Caco-2 (cell line): ENCODE measurements around the gene CUL1. TPM values are rescaled to one million over a fixed set of nuclear protein-coding genes. Genes with fewer than 3 reads are reported as not detected.

Experiments
- BruUV-seq: library from RNA; stranded (reverse); fragments of 400-500 nt; replicated peaks from 2 replicates; lab custom pipeline; 2021; lab: Mats Ljungman, UMichigan
- CTCF ChIA-PET: fragments of 300-600 bp; sonication (Branson Sonifier 250); formaldehyde crosslinking; loops from one replicate; lab custom pipeline; 2022; ENCODE audit warnings: antibody characterized with exemption; lab: Charles Lee
- POLR2A ChIA-PET: fragments of 300-600 bp; sonication (Branson Sonifier 250); formaldehyde crosslinking; loops from one replicate; lab custom pipeline; 2022; ENCODE audit warnings: antibody characterized with exemption; lab: Charles Lee
- DNase-seq, 2 experiments: peaks; one replicate each; pipeline versions ENCODE4 v3.0.0 to v3.0.0-alpha.2; 2020 to 2022
- H3K27me3 ChIP-seq: replicated peaks from 2 replicates; pipeline ENCODE4 v1.6.0; 2011; ENCODE audit warnings: low read length; ENCODE audit not compliant: control insufficient read depth, insufficient read depth
- H3K36me3 ChIP-seq: 2 replicates; pipeline ENCODE4 v1.5.1; 2011; ENCODE audit warnings: low read length; ENCODE audit not compliant: control insufficient read depth, insufficient read depth
- H3K4me1 ChIP-seq: fragments of 250-450 bp; sonication (Bioruptor Pico); 2 replicates; pipeline ENCODE4 v1.5.1; 2020; ENCODE audit warnings: mild to moderate bottlenecking
- H3K4me3 ChIP-seq: 2 replicates; pipeline ENCODE4 v1.5.1; 2011; ENCODE audit warnings: low read depth, mild to moderate bottlenecking, control low read depth, low read length
- H3K9me3 ChIP-seq: fragments of 250-450 bp; sonication (Bioruptor Pico); 2 replicates; pipeline ENCODE4 v1.5.1; 2020; ENCODE audit warnings: mild to moderate bottlenecking, moderate library complexity
- H3K27ac Mint-ChIP-seq: one replicate; pipeline ENCODE4 v1.8.0; 2022; ENCODE audit warnings: mixed read lengths; ENCODE audit not compliant: unreplicated experiment
- H3K27me3 Mint-ChIP-seq: one replicate; pipeline ENCODE4 v1.8.0; 2022; ENCODE audit warnings: mixed read lengths; ENCODE audit not compliant: insufficient read depth, unreplicated experiment
- H3K36me3 Mint-ChIP-seq: one replicate; pipeline ENCODE4 v1.8.0; 2022; ENCODE audit warnings: mild to moderate bottlenecking, mixed read lengths; ENCODE audit not compliant: insufficient read depth, unreplicated experiment
- H3K4me1 Mint-ChIP-seq: one replicate; pipeline ENCODE4 v1.8.0; 2022; ENCODE audit warnings: low read depth, mixed read lengths; ENCODE audit not compliant: unreplicated experiment
- H3K4me3 Mint-ChIP-seq: one replicate; pipeline ENCODE4 v1.8.0; 2022; ENCODE audit warnings: mild to moderate bottlenecking, moderate library complexity, mixed read lengths; ENCODE audit not compliant: unreplicated experiment
- H3K9me3 Mint-ChIP-seq: one replicate; pipeline ENCODE4 v1.8.0; 2022; ENCODE audit warnings: mixed read lengths; ENCODE audit not compliant: unreplicated experiment
- intact Hi-C: fragments of 100-400 bp; cut with micrococcal nuclease; formaldehyde crosslinking; loops from one replicate; pipeline ENCODE4 v1.10.0; 2022; ENCODE audit not compliant: unreplicated experiment
- total RNA-seq: library from RNA; stranded (reverse); gene quantifications from 2 replicates; pipeline ENCODE4 v1.2.3, GENCODE V29; 2022
- TF ChIP-seq, protein P1 (sequence below), 2 experiments: fragments of 200-600 bp in 1 of 2; IDR thresholded peaks; 1 replicate in 1 of 2; 2 replicates in 1 of 2; pipeline versions ENCODE4 v1.5.1 to v1.8.0; 2011 to 2022; ENCODE audit warnings: antibody characterized with exemption in 1 of 2, control low read depth in 1 of 2, inconsistent platforms in 1 of 2, low read depth in 1 of 2, low read length in 1 of 2, mild to moderate bottlenecking in 1 of 2, moderate library complexity in 1 of 2; ENCODE audit not compliant: insufficient read depth in 1 of 2, severe bottlenecking in 1 of 2, unreplicated experiment in 1 of 2

The CUL1 gene
- total RNA-seq, 1 experiment from 2014 or later: 71.9 TPM

DNA sequence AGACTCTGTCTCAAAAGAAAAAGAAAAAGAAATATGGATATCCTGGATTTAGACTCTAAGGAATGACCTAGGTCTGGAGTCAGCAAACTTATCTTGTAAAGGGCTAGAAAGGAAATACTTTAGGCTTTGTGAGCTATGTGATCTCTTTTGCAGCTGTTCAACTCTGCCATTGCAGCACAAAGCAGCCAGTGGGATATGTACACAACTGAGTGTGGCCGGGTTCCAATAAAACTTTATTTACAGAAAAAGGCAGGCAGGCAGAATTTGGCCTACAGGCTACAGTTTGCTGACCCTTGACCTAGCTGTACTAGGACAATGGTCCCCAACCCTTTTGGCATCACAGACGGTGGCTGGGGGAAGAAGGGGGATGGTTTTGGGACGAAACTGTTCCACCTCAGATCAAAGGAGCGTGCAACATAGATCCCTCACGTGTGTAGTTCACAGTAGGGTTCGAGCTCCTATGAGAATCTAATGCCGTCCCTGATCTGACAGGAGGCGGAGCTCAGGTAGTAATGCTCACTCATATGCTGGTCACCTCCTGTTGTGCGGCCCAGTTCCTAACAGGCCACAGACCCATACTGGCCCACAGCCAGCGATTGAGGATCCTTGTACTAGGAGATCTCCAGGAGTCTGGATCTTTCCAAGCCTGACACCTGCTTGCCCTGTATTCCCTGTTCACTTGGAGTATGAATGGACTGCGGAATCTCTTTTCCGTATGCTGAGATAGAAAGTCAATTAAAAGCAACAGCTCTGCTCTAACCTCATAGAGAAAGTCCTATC, 63.0 kb downstream of the CUL1 start:
- no TSS peak for BruUV-seq
- H3K4me3 ChIP-seq: no peak overlapping the region
- TF ChIP-seq, protein P1, sequence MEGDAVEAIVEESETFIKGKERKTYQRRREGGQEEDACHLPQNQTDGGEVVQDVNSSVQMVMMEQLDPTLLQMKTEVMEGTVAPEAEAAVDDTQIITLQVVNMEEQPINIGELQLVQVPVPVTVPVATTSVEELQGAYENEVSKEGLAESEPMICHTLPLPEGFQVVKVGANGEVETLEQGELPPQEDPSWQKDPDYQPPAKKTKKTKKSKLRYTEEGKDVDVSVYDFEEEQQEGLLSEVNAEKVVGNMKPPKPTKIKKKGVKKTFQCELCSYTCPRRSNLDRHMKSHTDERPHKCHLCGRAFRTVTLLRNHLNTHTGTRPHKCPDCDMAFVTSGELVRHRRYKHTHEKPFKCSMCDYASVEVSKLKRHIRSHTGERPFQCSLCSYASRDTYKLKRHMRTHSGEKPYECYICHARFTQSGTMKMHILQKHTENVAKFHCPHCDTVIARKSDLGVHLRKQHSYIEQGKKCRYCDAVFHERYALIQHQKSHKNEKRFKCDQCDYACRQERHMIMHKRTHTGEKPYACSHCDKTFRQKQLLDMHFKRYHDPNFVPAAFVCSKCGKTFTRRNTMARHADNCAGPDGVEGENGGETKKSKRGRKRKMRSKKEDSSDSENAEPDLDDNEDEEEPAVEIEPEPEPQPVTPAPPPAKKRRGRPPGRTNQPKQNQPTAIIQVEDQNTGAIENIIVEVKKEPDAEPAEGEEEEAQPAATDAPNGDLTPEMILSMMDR (IDR thresholded peaks at IDR 0.05; ENCODE audit: insufficient read depth in 1 of 2, low read depth in 1 of 2, low read length in 1 of 2, severe bottlenecking in 1 of 2, unreplicated experiment in 1 of 2): no peak
- DNase-seq: no peak
- POLR2A ChIA-PET: no interaction called here
- no peaks in the 10 kb centered on the region for H3K27me3 Mint-ChIP-seq
- no peak overlapping the region for H3K27ac Mint-ChIP-seq
- H3K27me3 ChIP-seq: no peaks in the 10 kb centered on the region
- no peaks in the 10 kb centered on the region for H3K4me1 Mint-ChIP-seq
- CTCF ChIA-PET: no interaction called here
- no peaks in the 10 kb centered on the region for H3K9me3 Mint-ChIP-seq
- no peaks in the 10 kb centered on the region for H3K9me3 ChIP-seq
- intact Hi-C loops: no loop called here
- peaks cover 2% of the 10 kb centered on the region; the same call in 1 of the 2 replicates for H3K36me3 ChIP-seq
- peaks cover 40% of the 10 kb centered on the region for H3K36me3 Mint-ChIP-seq
- H3K4me1 ChIP-seq: no peaks in the 10 kb centered on the region
- H3K4me3 Mint-ChIP-seq: no peak overlapping the region

DNA sequence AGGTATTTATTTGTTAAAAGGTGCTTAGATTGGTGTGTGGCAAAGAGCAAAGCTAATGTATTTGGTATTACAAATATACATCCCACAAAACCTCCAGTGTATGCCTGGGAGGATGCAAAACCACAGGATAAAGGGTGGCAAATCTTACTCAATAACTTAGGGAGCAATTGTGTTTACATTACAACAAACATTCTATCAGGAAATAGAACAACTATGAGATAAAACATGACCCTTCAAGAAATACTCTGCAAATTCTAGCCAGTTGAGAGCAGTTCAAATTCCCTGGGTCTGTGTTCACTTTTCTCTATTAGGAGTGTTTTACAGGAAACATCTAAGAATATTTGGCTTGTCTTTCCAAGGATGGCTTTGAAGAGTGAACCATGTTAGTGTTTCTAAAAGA, 64.9 kb downstream of the CUL1 start:
- Histone ChIP-seq H3K9me3 (no peaks in the 10 kb centered on the region), H3K4me3 (no peak overlapping the region), H3K27me3 (no peaks in the 10 kb centered on the region), H3K36me3 (no peaks in the 10 kb centered on the region), H3K4me1 (no peaks in the 10 kb centered on the region)
- no TSS peak for BruUV-seq
- intact Hi-C loops: no loop called here
- TF ChIP-seq, protein P1 (IDR thresholded peaks at IDR 0.05; ENCODE audit: insufficient read depth in 1 of 2, low read depth in 1 of 2, low read length in 1 of 2, severe bottlenecking in 1 of 2, unreplicated experiment in 1 of 2): no peak
- Mint-ChIP-seq H3K27me3 (no peaks in the 10 kb centered on the region), H3K9me3 (no peaks in the 10 kb centered on the region), H3K4me1 (no peaks in the 10 kb centered on the region), H3K36me3 (peaks cover 45% of the 10 kb centered on the region), H3K27ac (no peak overlapping the region), H3K4me3 (no peak overlapping the region)
- DNase-seq: no peak
- ChIA-PET POLR2A (no interaction called here), CTCF (no interaction called here)

DNA sequence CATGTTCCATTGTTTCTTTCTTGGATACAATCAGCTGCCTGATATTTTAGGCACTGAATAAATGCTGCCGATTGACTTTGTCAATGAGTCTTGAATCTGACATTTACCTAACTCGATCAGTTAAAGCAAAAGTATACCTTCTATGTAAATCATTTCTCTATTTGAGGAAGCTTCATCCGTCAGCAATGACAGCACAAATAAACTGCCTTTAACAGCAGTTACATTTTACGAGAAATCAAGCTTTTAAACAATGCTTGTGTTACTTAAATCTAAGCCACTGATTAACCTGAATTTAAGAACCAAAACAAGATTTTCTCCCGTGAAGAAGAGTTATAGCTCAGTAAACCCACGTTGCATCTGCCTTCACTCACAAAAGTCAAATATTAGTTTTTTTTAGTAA, 71.3 kb downstream of the CUL1 start:
- H3K9me3 Mint-ChIP-seq: no peaks in the 10 kb centered on the region
- peaks cover 76% of the 10 kb centered on the region for H3K36me3 Mint-ChIP-seq
- H3K4me1 Mint-ChIP-seq: no peaks in the 10 kb centered on the region
- TF ChIP-seq, protein P1 (IDR thresholded peaks at IDR 0.05; ENCODE audit: insufficient read depth in 1 of 2, low read depth in 1 of 2, low read length in 1 of 2, severe bottlenecking in 1 of 2, unreplicated experiment in 1 of 2): no peak
- H3K4me1 ChIP-seq: no peaks in the 10 kb centered on the region
- no peak overlapping the region for H3K27ac Mint-ChIP-seq
- ChIA-PET POLR2A (no interaction called here), CTCF (no interaction called here)
- DNase-seq: no peak
- H3K27me3 ChIP-seq: no peaks in the 10 kb centered on the region
- no peak overlapping the region for H3K4me3 Mint-ChIP-seq
- intact Hi-C loops: no loop called here
- H3K4me3 ChIP-seq: no peak overlapping the region
- no peaks in the 10 kb centered on the region for H3K27me3 Mint-ChIP-seq
- H3K9me3 ChIP-seq: no peaks in the 10 kb centered on the region
- no TSS peak for BruUV-seq
- peaks cover 1% of the 10 kb centered on the region for H3K36me3 ChIP-seq
